GM19395 (cell line): ENCODE results near the gene KCNH3.
"Not testable (repeated sequence)": the region's sequence is repeated elsewhere in the genome, so short reads cannot be mapped to it uniquely, and the experiment has no call there.

ENCODE experiments used
- ATAC-seq: cut with Tn5 transposase; IDR thresholded peaks from one replicate; pipeline ENCODE4 v1.9.1; 2021; ENCODE audit warnings: mild to moderate bottlenecking, moderate library complexity; ENCODE audit not compliant: unreplicated experiment

The KCNH3 gene, protein sequence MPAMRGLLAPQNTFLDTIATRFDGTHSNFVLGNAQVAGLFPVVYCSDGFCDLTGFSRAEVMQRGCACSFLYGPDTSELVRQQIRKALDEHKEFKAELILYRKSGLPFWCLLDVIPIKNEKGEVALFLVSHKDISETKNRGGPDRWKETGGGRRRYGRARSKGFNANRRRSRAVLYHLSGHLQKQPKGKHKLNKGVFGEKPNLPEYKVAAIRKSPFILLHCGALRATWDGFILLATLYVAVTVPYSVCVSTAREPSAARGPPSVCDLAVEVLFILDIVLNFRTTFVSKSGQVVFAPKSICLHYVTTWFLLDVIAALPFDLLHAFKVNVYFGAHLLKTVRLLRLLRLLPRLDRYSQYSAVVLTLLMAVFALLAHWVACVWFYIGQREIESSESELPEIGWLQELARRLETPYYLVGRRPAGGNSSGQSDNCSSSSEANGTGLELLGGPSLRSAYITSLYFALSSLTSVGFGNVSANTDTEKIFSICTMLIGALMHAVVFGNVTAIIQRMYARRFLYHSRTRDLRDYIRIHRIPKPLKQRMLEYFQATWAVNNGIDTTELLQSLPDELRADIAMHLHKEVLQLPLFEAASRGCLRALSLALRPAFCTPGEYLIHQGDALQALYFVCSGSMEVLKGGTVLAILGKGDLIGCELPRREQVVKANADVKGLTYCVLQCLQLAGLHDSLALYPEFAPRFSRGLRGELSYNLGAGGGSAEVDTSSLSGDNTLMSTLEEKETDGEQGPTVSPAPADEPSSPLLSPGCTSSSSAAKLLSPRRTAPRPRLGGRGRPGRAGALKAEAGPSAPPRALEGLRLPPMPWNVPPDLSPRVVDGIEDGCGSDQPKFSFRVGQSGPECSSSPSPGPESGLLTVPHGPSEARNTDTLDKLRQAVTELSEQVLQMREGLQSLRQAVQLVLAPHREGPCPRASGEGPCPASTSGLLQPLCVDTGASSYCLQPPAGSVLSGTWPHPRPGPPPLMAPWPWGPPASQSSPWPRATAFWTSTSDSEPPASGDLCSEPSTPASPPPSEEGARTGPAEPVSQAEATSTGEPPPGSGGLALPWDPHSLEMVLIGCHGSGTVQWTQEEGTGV

DNA sequence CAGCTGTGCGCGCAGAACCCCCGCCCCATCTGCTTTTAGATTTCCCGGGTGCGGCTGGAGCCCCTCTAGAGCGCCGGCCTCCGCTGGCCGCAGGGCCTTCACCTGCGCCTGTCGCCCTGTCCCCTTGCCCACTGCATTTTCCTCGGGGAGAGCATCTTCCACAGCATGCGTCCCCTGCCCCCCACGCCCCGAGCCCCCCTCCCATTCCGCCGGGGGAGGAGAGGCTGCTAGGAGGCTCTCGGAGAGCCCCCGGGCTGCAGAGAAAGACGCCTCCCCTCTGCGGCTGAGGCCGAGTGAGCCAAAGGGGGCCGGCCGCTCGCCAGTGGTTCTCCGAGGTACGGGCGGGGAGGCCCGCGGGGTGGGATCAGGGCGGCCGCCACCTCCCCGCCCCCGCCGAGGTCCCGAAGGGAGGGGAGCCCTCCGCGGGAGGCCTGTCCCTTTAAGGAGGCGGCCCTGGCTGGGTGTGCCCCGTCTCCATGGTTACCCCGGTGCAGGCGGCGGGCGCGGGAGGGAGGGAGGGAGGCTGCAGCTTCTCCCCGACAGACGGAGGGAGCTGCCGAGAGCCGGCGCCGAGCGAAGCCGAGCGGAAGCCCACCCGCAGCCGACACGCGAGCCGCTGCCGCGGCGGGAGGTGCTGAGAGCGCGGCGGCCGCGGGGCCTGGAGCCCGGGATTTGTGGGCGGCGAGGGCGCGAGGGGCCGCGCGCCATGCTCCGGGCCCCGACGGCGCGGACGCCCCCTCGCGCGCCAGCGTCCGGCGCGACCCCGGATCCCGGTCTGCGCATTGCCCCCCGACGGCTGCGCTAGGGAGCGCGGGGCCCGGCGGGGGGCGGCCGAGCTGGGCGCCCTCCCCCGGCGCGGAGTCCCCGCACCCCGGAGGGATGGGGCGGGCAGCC lies at the start of gene KCNH3:
TSS of gene KCNH3 (plus strand) at position 521 of the 894 bp plus-strand sequence. CDS start 387 bp downstream, outside the sequence.
- ATAC-seq: peak; percentile 72

DNA sequence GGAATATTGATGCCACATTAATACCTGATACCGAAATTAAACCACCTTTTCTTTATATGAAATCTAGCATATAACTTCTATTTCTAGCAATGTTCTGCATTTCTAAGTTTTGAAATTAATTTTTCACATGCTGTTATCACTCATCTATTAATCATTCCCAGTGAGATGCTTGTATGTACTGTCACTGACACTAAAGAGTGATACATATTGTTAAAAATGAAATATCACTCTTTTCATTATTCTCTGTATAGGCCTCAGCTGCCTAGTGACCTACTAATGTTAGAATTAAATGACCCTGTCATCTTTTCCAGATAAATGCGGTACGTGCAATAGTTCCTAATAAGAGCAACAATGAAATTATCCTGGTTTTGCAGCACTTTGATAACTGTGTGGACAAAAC lies 49.7 kb upstream of the KCNH3 start:
- ATAC-seq: no peak

DNA sequence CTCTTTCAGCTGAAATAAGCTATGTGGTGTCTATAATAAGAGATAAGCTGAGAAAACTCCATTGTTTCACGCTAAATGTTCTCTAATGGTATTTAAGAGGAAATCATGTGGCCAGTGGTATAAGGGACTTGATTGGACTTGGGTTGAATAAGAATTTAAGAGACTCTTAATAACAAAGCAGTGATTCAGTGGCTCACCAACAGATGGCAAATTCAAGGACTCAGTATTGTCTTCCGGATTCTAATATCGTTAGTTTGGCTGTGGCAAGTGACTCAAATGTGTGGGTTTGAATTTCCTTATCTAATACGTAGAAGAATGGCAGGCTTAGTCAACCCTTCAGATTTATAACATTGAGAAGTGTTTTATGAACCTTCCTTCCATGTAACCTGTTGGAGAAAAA lies 49.1 kb upstream of the KCNH3 start:
- ATAC-seq: no peak

DNA sequence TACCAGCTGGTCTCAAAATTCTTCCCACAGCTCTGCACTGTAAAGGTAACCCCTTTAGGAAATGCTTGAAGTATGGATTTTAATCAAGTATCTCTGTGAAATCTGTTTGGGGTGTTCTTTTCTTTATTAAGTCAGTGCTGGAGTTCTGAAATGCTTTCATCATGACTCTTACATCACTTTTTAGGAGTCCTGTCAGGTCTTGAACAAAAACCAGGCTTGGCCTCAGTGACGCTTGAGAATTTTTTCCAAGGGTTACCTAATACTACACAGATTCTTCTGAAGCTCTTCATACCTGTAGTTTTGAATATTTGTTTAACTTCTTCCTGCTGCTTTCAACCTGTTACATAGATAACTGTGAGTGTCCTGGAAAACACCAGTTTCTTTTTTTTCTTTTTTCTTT lies 47.0 kb upstream of the KCNH3 start:
- no peak for ATAC-seq

DNA sequence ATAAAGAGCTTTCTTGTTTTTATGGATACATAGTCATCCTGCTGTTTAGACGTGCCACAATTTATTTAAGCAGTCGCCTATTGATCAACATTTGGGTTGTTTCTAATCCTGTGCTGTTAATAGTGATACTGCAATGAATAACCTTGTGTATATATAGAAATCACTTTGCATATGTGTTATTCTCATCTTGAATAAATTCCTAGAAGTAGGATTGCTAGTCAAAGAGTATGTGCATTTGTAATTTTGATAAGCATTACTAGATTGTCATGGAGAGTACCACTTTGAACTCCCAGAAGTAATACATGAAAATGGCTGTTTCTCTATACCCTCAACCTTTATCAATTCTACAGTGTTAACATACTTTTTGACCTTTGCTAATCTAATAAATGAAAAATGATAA lies 44.9 kb upstream of the KCNH3 start:
- ATAC-seq: no peak

DNA sequence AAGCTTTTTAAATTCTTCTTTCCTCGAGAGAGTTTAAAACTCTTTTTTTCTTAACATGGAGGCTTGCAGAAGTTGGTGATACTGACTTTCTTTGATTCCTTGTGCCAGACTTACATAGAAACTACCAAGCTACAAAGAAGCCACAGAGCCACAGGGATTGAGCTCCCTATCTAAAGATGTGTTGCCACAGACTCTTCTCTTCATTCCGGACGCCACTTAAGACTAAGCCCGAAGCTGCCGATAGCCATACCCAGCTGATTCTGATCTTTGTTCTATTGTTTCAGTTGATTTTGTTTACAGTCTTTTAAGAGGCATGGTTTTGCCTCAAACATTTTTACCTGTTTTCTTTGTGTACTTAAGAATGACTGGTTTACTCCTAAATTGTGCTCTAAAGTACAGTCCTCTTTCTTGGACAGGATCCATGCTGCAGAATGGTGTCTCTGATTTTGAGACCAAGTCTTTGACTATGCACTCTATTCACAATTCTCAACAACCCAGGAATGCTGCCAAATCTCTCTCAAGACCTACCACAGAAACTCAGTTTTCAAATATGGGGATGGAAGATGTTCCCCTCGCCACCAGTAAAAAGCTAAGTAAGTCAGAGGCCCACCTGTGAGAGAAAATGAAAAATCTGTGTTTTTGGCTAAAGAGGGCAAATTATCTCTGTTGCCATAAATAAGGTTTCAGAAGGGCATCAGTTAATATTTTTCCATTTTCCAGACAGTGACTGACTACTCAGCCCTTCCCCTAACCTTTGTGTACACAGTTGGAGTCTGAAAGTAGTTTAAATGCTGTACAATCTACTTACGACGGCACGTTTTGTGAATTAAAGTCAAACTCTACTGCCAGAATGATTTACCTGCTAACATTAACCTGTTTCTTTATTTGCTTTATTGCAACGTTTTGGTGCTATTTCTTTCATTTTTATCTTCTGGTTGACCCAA lies 42.1 kb upstream of the KCNH3 start:
- ATAC-seq: no peak

DNA sequence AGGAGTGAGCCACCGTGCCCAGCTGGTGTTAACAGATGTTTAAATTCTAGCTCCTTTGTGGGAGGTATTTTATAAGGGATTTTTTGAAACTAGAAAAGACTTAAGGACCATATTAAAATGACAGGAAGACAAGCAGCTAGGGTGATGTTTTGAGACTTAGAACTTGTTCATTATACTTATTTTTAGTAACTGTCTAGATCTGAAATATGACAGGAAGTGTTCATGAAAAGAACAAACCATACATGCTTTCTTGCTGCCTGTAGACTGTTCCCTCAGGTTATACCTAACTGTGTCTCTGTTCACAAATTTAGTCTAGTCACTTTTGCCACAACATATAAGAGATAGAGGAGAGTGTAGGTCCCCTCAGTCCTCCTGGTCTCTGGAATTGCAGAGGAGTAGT lies 36.9 kb upstream of the KCNH3 start:
- ATAC-seq: no peak

DNA sequence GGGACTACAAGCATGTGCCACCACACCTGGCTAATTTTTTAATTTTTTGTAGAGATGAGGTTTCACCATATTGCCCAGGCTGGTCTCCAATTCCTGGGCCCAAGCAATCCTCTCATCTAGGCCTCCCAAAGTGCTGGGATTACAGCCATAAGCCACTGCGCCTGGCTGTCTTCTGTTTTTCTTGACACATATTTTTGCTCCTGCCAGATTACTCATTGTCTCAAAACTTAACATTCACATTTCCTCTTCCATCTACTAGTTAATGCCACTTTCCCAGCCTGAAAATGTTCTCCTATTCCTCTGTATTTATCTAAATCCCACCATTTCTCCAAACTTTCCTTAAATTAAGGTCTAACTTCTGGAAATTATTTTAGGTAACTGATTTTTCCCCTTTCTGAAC lies 36.2 kb upstream of the KCNH3 start:
- ATAC-seq: no peak

DNA sequence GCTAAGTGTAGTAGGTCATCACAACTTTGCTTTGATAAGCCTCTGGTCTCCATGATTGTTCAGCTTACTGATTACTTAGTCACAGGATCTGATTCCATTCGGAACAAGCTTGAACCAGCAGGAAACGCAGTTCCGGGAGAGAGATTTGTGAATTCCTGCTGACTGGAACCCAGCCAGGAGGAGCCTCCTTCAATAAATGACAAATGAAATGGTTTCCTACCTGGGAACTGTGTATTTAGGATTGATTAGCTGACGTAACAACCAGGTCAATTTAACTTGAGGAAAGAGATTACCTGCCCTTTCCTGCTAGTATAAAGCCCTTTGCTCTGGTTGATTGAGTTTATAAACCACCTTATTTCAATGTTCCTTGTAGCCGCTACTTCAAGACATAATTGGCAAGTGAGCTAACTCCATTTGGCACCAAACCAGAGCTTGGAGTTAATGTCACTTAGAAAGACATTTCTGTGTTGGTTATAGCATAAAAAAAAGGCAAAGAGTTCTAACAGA lies 35.1 kb upstream of the KCNH3 start:
- no peak for ATAC-seq

DNA sequence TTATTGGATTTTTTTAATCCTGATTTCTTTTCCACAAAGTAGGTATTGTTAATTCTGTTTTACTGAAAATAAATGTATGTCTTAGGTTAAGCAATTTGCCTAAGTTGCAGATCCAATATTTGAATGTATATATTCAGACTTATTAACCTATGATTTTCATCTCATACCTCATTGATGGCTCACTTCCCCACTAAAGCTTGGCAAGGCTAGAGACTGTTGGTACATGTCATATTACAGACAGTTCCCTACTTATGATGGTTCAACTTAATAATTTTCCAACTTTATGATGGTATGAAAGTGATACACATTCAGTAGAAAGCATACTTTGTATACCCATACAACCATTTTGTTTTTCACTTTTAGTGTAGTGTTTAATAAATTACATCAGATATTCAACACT lies 33.2 kb upstream of the KCNH3 start:
- ATAC-seq: no peak

DNA sequence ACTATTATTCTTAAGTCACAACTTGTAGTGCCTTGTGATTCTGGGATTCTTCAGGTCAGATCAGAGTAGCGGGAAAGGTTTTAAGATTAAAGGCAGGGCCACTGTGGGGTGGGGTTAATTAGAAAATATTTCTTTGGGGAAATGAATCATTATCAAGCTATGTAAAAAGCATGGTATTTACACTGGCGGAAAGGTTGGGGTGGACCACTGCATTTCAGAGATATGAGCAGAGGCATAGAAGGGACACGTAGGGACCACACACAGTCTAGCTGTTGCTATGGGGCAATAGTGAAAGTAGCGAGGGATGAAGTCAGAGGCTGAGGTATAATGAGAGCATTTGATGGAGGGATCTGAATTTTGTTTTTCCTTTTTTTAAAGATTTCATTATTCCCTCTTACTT lies 31.7 kb upstream of the KCNH3 start:
- no peak for ATAC-seq

DNA sequence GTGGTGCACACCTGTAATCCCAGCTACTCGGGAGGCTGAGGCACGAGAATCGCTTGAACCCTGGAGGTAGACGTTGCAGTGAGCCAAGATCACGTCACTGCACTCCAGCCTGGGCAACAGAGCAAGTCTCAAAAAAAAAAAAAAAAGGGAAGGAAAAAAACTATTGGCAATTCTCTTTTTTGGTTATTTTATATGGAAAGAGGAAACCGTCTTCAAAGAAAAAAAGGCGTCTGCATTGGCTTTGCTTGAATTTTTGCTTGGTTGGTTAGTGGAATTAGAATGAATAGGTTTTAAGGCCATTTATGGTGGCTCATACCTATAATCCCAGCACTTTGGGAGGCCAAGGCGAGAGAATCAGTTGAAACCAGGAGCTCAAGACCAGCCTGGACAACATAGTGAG lies 29.1 kb upstream of the KCNH3 start:
- not testable (repeated sequence) for ATAC-seq

DNA sequence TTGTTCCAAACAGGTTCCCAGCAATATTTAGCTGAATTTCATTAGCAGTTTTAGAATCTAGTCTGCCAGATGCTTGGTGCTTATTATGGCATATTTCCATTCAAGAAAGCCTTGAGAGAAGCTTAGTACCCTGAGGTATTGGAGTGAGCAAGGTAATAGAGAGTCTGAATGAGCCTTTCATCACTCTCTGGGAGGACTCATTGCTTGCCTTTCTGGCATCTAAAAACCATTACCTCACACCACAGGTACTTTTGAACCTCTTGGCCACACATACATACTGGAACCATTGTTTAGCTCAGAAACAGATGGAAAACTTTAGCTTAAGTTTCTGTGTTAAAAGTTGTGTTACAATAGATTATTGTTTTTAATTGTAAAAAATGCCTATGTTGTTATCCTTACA lies 27.4 kb upstream of the KCNH3 start:
- ATAC-seq: no peak

DNA sequence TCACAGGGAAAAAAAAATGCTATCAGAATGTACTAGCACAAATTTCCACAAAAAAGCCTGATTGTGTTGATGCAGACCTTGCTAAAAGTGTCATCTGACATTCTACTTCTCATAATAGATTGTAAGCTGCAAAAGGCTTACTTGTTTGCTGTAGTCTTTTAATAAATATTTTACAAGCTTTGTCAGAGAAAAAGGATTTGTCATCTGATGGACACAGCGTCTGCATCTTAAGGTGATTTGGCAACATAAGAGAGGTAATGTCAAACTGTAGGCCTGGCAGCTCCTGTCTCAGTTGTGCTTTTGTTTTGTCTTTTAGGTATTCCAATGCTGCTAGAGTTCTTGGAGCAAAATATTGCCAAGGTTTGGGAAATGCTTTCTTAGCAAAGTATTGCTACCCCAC lies 26.3 kb upstream of the KCNH3 start:
- no peak for ATAC-seq

DNA sequence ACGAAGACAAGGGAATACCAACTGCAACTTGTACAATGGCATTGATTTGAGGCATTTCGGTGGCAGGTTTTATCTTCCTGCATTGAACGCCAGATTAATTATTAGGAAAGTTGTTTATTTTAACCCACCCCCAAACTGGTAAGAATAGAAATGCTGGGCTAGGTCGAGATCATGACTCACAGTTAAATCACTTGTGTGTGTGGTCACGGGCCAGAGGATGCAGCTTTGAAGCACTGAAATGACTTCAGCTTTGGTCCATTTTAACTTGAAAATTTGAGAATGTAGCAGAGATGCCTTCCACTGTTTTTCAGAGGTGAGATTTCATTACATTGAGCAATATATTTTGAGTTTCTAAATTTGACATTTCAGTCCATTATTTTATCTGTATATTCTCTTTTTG lies 23.6 kb upstream of the KCNH3 start:
- no peak for ATAC-seq

DNA sequence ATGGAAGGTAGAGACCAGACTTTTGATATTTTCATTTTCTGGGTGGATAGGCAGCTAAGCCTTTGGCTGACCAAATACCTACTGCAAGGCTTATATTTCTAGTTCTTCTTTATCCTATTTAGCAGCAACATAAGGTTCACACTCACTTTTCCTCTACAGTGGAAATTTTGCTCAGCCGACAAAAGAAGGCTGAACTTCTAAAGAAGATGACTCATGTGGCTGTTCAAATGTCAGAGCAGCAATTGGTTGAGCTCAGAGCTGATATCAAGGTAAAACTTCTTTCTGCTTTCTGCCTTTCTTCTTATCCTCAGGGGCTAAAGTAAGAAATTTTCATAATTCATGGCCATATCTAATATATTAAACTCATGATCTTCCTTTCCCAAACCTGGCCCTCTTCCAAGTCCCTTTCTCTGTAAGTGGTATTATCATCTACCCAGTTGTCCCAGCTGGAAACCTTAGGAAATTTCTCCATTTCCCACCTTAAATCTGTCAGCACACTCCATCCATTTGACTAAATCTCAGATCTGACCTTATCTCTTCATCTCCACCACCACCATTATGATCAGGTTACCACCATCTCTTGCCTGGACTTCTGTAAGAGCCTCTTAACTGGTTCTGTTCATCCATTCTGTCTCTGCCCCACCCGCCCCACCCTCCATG lies 19.8 kb upstream of the KCNH3 start:
- ATAC-seq: no peak

DNA sequence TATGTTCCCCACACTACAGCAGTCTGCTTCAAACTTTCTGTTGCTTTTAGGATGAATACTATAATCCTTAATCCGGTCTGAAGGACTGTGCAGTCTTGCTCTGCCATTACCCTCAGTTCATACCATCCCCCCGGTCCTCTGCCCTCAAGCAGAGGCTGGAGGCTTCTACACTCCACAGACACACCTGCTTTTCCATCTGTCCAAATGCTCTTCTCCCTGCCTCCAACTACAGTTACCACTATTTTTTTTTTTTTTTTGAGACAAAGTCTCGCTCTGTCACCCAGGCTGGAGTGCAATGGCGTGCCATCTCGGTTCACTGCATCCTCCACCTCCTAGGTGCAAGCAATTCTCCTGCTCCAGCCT lies 19.3 kb upstream of the KCNH3 start:
- ATAC-seq: no peak

DNA sequence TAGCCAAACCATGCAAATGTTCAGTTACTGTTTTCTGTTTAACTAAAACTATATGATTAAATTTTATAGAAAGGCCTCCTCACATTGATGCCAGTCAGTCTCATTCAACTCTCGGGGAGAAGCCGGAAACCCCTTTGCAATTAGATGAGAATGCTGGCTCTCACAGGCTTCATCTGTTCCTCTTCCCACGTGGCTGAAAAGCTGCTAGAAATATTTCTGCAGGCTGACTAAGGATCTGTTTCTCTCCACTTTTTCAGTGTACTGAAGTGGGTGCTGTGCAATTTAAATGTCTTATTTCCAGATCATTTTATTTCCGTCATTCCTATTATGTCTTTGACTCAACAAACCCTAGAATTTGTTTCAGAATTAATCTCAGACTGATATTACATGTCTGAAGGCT lies 17.4 kb upstream of the KCNH3 start:
- no peak for ATAC-seq
